ENCODE measurements around the gene CHAF1A.

Gene CHAF1A

DNA sequence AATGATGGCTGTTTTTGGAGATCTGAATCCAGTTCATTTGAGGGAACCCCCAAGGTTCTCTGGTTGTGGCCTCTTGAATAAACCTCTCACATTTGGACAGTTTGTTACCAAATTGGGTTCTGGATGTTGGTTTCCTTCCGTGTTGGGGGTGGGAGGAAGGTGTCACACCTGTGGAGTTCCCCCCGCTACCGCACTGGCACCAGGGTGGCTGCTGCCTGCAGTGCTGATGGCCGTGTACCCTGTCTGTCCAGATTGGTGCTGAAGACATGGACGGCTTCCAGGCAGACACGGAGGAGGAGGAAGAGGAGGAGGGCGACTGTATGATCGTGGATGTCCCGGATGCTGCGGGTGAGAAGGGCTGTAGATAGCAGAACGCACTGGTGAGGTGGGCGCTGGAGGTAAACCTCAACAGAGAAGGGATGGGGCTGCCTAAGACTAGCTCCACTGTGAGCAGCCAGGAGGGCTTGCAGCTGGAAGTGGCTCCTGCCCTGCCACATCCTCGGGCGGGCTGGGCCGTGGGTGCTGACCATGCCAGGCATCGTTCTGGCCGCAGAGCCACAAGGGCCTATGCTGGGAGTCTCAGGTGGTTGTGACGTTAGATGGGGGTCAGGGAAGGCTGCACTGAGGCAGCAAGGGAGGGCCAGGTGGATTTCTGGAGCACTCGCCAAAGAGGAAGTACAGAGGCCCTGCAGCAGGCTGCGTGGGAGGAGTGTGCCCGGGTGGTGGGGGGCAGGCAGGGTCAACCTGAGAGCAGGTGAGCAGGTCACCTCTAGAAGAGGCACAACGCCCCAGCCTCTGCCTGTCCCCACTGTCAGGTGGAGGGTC is 39.8 kb downstream of the CHAF1A start:
- no peak for DNase-seq (ENCODE audit: low read depth)

DNA sequence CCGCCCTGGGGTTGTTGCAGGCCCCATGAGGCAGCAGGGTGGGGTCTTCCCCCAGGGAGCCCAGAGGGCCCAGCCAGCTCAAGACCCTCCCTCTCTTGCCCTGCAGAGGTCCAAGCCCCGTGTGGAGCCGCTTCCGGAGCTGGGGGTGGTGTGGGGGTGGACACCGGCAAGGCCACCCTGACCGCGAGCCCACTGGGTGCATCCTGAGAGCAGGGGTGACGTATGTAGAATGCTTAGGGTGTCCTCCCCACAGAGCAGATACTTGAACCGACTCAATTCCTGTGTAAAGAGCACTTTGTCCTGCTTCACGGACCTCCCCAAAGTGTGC is 40.3 kb downstream of the CHAF1A start:
- DNase-seq (ENCODE audit: low read depth): no peak

DNA sequence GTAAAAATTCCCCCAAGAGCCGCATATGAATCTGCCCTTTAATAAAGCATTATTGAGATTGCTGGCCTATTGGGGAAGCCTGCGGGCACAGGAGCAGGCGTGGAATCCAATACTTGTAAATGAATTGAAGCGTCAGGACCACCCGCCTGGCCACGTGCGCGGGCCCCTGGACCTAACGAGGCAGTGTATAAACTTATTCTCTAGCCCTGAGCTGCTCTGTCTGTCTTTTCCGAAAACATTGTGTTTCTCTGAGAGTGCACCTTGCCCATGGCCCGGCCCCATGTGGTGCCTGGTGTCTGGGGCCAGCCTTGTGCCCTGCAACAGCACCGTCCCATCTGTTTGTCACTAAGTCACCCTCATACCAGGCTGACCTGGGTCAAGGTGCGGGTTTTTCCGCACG is 40.7 kb downstream of the CHAF1A start:
- DNase-seq (ENCODE audit: low read depth): no peak

DNA sequence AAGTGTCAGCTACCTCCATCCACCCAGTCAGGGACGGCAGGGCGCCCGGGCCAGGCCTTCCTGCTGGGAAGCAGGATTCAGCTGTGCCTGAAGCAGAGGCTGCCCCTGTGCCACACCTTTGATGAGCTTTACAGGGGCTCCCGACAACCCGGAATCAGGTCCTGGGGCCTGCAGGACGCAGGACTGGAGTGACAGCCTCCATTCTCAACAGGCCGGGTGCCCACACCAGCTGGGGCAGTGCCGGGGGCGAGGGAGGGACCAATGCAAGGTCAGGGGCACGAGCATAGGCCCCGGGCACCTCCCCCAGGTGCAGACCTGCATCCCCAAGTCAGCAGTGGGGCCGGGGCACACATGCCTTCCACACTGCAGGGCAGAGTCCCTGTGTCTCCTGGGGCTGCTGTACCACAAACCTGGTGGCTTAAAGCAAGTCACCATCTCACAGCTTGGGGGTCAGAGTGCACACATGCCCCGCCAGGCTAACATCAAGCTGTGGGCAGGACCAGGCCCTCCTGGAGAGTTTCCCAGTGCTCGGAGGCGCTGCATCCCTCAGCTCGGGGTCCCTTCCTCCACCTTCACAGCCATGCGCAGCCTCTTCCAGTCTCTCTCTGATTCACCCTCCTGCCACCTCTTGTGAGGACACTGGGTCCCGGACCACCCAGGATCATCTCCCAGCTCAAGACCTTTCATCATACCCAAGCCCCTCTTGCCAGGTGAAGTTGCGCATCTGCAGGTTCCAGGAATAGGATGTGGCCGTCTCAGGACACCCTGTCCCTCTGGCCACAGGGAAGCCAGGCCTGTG is 41.7 kb downstream of the CHAF1A start:
- DNase-seq (ENCODE audit: low read depth): no peak

DNA sequence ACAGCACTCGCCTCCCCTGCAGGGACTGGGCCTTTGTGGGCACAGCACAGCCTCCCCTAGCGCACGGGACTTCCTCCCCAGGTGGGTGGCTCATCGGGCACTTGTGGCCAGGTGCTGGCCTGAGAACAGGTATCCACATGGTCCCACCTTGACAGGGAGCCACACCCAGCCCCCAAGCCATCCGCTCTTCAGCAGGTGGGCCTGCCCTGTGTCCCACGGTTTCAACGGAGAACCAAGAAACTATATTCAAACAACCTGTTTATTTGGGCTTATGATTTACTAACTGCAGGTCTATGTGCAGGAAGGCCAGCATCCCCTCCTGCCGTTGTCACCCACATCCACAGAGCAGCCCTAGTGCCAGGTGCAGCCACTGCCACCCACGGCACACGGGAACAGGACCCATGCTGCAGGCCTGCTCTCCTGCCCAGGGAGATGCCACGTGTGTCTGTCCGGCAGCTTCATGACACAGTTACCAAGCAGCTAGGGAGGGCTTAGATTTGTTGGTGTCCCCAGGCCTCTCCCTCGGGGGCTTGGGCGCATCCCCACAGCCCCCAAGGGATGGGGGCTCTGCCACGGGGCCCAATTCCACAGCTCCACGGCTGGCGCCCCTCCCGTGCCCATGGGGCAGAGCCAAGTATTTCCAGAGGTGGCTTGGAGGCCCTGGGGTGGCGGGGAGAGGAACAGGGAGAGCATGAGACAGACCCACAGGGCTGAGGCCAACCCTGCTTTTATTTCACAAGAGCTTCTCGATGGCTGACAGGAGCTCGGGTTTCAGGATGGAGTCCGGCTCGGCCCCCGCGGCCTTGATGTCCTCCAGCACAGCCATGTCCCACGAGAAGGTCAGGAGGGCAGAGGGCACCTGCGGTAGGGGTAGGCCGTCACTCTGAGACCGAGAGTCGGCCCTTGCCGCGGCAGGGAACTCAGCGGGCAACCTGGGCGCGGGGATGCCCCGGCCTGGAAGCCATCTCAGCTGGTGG is 42.6 kb downstream of the CHAF1A start:
- DNase-seq (ENCODE audit: low read depth): no peak

DNA sequence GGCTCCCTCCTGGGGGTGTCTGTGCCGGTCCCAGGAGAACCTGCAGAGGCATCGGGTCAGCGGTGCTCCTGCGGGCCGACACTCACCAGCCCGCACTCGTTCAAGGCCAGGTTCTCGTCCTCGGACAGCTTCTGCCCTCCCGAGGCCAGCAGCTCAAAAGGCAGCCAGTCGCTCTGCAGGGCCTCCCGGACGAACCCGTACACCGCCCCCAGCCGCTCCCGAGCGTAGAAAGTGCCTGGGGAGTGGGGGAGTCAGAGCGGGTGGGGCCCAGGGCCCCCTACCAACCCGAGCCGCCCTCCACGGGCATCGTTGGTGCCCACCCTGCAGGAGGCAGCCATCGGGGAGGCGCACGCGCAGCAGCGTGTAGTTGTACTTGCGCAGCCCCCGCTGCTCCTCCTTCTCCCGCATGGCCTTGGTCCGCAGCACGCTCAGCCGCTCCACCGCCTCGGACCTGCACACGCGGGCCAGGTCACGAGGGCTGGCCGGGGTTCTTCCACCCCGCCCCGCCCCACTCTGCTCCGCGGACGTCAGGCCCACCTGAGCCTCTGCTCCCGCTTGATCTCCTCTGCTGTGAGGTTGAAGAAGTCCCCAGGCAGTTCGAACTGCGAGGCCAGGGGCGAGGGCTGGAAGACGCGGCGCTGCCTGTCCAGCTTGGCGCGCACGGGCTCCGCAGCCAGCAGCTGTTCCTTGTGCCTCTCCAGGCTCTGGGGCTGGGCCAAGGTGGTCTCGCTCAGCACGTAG is 43.7 kb downstream of the CHAF1A start:
- no peak for DNase-seq (ENCODE audit: low read depth)

DNA sequence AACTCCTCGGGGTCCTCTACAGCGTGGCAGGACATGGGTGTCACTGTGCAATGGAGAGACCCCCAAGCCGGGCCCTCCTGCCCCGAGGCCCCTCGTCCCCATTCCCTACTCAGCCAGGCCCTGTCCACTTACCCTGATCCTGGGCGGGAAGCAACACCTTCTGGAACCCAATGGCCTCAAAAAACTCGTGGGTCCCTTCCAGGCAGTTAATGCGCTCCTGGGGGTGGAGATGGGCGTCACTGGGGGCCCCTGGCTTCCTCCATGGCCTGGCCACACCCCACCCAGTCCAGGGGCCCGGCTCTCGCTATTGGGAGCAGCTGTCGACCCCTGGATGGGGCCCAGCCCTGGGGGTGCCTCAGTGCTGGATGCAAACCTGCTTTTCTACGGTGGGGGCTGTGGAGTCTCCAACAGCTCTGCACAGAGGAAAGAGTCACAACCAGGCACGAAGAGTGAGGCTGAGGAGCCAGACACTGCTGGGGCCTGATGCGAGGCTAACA is 44.3 kb downstream of the CHAF1A start:
- no peak for DNase-seq (ENCODE audit: low read depth)

DNA sequence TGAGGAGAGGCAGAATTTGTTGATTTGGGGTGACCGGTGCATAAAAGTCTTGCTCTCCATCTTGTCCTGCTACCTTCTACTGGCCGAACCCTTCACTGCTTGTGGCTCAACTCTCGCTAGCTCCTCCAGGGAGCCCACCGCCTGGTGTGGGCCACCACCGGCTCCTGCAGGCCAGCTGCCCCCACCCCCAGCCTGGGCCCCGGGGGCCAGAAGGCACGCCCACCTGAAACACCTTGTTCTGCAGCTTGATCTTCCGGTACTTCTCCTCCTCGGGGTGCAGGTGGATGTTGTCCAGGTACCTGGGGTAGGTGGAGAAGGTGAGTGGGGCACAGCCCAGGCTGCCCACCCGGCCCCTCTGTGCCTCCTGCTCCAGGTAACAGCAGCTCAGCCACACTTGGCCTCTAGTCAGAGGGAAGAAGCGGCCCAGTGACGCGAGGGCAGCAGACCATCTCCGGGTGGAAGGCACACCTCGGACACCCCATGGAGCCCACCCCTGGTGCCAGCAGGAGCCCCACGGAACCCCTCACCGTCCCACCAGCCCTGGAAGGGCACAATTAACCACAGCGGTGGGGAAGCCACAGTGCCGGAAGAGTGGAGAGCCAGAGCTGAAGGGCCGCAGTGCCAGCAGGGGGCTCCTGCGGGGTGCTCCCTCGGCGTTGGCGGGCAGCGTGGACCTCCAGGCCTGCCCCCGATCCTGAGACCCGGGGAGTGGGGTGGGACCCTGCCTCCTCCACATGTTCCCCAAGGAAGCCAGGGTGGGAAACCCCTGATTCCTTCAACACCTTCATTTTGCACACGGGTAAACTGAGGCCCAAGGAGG is 45.1 kb downstream of the CHAF1A start:
- no peak for DNase-seq (ENCODE audit: low read depth)

DNA sequence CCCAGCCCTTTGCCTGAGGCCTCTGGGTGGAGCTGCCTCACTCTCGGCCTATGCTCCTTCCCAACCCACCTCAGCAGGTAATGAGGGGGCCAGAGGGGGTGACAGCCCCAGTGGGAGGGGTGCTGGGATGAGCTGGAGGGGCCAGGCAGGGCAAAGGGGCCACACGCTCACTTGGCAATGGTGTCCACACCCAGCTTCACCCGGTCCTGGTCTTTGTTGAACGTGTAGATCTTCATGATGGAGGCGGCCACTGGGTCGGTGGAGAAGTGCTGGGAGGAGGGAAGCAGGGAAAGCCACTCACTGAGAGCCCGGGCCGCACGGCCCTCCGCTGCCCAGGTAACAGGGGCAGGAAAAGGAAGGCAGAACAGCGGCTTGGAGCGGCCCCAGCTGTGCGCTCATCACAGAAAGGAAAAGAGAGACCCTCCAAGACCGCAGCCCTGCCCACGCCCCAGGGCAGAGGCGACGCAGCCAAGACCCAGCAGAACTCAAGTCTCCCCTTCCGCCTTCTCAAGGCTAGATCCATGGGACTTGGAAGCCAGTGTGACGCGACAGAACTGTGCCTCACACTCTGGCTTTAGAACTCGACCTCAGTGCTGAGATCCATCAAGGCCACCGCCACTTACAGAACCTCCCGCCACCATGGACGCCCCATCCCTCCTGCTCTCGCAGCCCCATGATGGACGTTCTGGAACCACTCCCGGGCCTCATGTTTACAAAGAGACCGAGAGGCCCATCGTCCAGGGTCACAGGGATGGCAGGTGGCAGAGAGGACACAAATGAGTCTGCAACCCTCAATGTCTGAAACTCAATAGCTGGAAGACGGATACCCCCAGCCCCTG is 45.9 kb downstream of the CHAF1A start:
- DNase-seq (ENCODE audit: low read depth): no peak

DNA sequence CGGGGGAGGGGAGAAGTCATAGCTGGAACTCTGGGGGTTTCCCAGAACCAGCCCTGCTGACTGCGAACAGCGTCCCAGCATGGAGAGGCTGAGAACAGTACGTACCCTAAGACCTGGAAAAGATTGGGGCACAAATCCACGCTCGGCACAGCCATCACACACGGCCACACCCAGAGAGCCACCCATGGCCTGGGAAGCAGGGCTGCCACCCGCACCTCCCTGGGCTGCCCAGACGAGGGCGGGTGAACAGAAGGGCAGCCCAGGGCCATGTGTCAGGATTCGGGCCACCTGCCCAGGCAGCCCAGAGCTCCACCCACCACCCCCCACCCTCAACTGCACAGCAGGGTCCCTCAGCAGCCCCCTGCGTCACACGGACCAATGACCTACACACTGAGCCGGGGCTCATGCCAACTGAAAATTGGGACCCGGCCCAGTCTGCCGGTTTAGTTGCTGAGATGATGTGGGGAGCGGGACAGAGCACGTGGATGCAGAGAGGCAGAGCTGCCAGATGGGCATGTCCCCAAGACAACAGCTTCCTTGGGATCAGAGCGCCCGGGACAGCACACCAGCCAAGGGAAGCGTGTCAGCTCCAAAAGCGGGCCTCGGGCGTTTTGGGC is 46.7 kb downstream of the CHAF1A start:
- DNase-seq (ENCODE audit: low read depth): no peak

DNA sequence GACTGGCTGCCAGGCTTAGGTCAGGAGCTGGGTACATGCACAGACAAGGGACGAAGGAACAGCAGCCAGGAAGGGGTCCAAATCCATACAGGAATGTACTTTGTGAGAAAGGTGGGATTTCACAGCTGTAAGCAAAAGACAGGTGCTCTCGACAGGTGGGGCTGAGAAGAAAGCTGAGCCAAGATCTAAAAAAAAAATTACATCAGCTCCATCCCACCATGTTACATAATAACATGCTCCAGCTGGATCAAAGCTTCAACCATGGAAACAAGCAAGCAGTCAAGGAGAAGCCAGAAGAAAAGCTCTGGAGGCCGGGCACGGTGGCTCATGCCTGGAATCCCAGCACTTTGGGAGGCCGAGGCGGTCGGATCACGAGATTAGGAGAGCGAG is 47.2 kb downstream of the CHAF1A start:
- DNase-seq (ENCODE audit: low read depth): no peak

DNA sequence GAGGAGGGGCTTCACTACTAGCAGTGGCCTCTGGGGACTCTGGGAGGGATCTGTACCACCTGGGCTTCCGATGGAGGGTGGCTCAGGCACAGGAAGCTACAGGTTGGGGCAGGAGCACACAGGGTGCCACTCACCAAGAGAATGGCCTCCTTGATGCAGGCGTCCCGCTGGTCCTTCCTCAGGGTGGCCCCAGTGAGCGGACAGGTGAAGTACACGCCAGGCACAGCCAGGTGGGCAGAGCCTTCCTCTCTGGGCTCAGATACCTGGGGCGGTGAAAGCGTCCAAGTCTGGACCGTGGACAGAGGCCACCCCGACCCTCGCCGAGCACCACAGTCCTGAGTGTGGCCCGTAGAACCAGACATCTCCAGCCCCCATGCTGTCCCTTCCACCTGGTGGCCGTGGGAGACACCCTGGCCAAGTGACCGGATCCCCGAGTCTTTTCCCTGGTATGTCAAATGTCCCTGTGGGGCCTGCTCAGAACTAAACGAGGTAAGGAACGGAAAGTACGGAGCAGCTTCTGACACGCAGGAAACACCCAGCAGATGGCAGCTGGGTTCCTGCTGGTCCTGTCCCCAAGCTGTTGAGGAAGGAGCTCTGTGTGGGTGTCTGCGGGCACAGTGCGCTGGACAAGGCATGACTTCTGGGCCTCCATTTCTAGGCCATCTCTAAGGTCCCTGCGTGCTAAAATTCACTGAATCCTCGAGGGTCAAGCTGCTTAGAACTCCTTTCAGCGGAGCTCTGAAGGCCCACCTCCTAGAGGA is 50.0 kb downstream of the CHAF1A start:
- no peak for DNase-seq (ENCODE audit: low read depth)

DNA sequence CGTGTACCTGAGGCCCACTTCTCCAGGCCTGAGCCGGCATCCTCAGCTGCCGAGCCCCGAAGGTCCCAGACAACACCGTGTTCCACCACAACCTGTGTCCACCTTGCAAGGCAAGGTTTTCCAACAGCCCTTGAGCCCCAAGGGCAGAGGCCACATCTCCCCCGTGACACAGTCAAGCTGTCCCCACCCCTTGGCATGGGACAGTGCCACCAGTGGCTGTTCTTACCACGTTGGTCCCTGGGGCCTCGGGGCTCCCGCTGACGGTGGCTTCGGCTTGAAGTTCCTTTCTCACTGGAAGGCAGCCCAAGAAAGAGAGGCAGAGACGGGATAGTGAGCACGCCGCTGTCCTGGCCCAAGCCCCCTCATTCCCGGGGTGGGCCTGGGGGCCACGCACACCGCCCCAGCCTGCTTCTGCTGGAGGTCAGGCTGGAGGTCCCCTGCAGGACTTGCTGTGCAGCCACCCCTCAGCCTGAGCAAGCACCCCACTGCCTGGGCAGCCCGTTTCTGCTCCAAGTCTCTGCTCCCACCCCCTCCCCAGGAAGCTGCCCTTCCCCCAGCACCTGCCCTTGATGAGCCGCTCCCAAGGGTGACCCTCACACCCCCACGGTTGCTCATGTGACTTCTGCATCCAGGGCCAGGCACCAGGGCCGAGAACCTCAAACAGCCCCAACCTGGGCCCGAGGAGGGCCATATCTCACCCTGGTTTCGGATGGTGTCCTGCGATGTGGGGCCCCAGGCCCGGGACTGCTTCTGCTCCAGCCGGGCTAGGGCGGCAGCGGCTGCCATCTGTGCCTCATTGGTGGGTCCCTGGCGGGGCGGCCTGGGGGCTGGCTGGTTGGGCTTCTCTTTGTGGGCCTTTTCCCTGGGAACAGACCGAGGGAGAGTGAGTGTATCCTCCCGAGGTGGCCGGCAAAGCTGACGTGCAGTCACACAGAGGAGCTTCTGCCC is 51.1 kb downstream of the CHAF1A start:
- DNase-seq (ENCODE audit: low read depth): no peak

DNA sequence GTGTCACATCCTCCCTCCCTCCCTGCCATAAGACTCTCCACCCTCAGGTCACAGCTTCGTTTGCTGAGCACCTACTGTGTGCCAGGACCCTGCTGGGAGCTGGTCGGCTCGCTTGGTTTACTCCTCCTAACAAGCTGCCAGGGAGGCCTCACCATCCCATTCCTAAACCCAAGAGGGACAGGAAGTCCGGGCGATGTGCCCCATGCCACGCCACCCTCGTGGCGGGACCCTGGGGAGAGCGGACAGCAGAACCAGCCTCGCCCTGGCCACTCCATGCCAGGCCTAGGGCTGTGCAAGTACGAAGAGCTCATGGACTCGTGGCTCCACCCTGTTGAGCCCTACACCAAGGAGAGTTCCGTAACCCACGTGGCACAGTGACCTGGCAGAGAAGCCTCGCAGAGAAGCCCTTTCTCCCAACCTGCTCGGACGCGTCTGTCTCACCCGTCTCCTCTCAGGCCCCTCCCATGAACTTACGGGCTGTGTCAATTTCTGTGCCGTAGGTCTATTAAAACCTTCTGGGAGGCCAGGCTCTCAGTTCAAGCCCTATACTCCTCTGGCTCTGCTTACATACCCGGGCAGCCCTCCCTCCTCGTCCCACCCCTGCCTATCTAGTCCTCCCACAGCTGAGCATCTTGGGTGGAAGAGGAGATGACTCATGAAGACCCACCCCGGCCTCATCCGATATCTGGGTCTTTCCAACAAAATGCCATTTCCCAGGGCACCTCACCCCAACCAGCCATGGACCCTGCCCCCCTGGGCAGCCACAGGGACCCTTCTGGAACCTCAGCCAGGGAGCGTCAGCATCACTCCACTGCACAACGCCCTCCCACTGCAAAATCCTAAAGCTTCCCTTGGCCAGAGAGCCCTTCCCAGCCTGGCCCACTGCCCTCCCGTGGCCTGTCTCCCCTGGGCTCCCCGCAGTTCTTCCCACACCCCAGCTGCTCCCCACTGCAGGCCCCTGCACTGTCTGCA is 52.6 kb downstream of the CHAF1A start:
- no peak for DNase-seq (ENCODE audit: low read depth)

DNA sequence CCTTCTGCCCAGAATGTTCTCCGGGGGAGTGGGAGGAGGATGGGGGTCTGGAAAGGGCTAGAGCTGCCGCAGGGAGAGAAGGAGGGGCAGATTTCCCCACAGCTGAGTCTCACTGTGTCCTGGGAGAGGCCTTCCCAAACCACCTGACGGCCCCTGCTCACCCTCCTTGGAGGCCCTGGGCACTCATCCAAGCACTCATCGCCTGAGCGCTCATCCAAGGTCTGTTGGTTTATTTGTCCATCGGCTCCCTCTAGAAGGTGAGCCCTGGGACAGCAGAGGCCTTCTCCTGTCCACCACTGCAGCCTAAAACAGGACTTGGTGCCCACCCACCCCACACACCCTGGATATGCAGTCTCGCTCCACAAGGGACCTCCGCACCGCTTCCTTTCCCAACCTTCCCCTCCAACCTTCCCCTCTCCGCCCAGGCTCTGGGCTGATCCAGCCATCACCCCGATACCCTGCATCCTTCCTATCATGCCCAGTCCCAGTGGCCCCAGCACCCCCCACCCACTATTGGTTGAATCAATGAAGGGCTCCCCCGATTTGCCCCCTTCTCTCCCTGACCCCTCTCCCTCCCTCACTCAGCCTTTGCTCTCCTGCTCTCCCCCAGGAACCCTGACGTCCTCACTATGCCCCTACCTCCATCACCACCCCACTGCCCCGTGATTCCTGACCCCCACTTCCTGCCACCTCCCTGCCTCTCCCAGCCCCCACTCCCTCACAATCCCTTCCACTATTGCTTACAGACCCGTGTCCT is 53.5 kb downstream of the CHAF1A start:
- DNase-seq (ENCODE audit: low read depth): no peak

Measured in stimulated activated CD4-positive, alpha-beta T cell treated with anti-CD3 and anti-CD28 coated beads, Interleukin-2, amount 100 ng/mL, for 4 hours (primary cell).